Pulmonary artery endothelial cell (primary cell): ENCODE results near the gene SLU7. TPM values are rescaled to one million over a fixed set of nuclear protein-coding genes. Genes with fewer than 3 reads are reported as not detected.

Source experiments
- DNase-seq: peaks from one replicate; pipeline ENCODE4 v3.0.0-alpha.2; 2011; ENCODE audit warnings: low read depth, low spot score
- total RNA-seq: library from RNA; depleted of rRNA; stranded (reverse); fragments of >200 nt; gene quantifications from 2 replicates; pipeline ENCODE4 v1.2.3, GENCODE V29; 2014

SLU7 gene
- total RNA-seq, 1 donor from 2014 or later, result 46.8 TPM

DNA sequence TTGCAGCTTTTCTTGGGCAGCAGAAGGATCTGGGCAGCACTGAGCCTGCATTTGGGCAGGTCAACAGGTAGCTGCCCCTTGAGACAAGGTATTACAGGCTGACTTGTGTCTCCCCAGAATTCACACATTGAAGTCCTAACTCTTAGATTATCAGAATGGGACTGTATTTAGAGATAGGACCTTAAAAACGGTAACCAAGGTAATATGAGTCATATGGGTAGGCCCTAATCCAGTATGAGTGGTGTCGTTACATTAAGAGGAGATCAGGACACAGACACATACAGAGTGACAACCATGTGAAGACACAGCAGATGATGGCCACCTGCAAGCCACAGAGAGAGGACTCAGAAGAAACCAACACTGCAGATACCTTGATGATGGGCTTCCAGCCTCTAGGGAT lies 51.6 kb downstream of the SLU7 start:
- no peak for DNase-seq

DNA sequence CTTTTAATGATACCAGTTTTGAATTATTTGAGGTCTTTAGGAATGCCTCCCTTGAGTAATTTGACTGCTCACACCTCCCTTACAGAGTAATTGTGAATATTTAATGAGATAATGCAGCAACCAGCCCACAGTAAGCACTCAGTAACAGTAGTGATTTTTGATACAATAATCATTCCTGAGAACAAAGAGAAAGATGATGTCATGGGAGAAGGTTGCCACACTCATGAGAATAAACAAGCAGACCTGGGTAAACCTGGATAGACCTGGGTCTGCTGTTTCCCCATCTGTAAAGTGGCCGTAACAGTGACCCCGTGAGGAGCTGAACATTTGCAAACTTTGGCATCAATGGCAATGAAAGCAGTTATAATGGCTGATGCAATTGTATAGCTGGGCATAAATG lies 52.7 kb downstream of the SLU7 start:
- DNase-seq, result no peak

DNA sequence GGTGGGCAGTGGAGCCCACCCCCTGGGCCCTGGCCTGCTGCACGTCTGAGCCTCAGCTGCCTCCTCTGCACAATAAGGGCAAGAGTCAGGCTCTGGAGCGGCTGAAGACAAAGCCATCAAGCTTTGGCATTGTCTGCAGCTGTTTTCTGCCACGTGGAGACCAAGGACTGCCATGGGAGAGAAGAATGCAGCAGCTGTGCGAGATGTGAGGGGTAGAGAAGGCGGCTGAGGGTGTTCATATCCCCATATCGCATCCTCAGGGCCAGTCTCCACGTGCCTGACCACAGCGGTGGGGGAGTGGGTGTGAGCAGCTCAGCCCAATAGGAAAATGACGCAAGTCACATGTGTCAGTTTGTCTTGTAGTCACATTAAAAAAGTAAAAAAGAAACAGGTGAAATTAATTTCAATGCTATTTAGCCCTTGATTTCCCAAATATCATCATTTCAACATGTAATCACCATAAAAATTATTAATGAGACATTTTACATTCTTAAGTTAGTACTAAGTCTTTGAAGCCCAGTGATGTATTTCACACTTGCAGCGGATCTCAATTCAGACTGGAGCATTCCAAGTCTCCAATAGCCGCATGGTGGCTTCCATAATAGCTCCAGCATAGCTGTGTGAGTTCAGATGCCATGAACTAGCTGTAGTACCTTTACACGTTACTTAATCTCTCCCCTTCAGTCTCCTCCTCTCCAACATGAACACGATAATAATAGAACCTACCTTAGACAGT lies 55.1 kb downstream of the SLU7 start:
- DNase-seq, result no peak

DNA sequence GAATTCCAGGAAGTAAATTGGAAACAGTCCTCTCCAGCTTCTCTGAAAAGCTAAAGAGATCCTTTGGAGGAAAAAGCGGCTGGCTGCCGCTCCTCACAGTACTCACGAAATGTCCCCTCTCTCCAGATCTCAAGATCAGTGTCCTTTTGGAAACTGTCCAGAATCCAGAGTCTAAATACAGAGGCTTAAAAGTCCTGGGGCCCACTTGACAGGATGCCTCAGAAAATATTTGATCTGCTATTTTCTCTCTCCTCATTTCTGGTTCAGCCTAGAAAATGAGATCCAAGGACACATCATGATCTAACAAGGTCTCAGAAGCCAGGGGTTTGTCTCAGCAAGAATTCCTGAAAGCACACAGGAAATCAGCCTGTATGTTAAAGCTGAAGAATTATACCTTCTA lies 55.7 kb downstream of the SLU7 start:
- DNase-seq, result no peak

DNA sequence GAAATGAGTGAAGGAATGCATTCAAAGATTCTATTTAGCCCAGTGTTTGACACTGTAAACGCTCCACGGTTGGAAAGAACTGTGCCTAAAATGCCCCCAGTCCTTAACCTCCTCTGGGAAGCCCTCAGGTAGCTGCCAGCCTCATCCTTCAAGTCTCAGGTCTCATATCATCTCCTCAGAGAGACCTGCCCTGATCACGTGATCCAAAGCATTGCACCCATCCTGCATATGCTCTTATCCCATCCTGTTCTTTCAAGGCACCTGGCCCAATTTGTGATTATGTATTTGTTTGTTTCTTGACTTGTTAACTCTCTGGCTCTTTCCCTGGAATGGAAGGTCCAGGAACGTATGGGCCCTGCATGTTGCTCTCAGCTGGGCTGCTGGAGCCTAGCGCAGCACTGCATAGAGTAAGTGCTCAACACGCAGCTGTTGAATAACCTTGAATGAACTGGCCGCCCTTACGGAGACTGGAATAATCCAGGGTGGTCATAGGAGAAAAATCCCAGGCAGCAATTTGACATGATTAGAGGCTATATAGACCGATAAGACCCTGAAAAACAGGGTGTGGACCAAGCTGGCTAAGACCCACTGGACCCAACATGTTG lies 57.2 kb downstream of the SLU7 start:
- no peak for DNase-seq

DNA sequence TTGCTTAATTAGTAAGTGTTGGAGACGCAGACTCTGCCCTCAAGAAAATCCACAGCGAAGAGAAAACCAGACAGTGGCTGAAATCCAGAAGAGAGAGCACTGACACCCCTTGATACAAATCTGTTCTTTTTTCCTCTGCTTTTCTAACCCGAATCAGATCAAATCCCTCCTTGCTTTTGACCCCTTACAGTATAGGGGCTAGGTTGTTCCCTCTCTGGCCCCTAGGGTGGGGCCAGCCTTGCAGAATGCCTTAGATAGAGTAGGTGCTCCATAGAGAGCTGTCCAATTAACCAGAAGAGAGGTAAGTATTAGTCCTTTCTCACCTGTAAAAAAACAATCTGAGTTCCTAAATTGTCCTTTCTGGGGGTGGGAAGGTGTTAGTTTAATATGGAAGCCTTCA lies 58.6 kb downstream of the SLU7 start:
- DNase-seq, result no peak

DNA sequence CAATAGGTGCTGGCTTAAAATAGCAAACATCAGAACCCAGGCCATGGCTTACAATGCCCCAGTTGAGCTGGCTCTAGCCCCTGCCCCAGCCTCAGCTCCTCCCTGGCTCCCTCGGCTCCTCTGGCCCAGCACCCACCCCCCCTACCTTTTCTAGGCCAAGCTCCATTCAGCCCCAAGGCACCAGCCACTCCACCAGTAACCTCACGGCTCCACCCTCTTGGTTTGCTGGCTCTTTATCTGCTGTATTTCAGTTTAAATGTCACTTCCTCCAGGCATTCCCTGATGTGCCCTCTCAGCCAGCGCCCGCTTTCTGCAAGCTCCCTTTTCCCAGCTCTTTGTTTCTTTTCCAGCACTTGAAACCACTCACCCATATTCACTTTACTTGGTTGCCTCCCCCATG lies 59.1 kb downstream of the SLU7 start:
- no peak for DNase-seq

DNA sequence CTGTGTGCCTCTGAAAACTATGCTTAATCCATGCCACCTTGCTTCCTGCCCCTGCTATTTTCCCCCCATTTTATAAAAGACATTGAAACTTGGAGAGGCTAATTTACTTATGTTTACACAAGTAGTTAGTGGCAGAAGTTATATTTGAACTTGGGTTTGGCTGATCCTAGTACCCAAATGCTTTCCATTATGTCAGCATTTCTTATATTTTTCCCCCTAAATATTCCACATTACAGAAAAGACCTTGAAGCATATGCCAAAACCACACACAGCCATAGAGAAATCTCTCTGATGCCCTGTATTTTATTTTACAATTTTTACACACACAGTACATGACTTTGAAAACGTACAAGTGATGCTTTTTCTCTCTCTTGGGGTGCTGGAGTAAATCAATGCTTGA lies 59.6 kb downstream of the SLU7 start:
- DNase-seq, result no peak

DNA sequence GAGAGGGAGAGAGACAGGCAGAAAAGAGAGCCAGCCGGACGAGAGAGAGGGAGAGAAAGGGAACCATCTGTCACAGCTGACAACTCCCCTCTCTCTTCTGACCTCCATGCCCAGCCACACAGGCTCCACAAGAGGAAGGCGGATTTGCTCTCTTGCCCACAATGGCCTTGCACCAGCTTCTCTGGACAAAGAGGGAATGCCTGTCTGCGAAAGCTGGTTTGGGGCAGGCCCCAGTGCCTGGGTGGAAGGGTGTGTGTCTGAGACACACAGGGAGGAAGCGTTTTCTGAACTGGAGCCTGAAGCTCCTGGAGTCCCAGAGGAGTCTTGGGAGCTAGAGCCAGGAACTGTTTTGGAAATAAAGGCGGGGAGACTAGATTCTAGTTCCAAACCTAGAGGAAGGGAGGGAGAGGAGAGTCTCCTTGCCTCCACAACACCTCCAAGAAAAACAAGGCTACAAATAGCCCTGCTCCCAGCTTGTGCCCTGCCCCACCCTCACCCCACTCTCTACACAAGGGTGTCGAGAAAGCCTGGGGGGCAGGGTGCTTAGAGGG lies 60.9 kb downstream of the SLU7 start:
- DNase-seq, result no peak

DNA sequence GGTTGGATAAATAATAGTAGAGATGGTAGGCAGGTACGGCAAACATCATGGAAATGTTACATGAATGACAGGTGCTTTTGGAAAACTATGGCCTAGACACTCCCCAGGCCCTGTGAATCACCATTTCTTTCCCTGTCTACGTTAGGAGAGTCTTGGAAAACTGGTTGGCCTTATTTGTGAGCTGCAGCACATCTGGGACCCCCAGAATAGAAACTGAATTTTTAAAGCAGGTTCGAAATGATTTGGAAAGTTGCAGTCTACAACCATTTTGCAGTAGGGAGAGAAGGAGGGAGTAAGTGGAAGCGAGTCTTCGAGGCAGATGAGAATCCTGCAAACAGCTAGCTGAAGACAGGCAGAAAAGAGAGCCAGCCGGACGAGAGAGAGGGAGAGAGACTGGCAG lies 61.5 kb downstream of the SLU7 start:
- no peak for DNase-seq

DNA sequence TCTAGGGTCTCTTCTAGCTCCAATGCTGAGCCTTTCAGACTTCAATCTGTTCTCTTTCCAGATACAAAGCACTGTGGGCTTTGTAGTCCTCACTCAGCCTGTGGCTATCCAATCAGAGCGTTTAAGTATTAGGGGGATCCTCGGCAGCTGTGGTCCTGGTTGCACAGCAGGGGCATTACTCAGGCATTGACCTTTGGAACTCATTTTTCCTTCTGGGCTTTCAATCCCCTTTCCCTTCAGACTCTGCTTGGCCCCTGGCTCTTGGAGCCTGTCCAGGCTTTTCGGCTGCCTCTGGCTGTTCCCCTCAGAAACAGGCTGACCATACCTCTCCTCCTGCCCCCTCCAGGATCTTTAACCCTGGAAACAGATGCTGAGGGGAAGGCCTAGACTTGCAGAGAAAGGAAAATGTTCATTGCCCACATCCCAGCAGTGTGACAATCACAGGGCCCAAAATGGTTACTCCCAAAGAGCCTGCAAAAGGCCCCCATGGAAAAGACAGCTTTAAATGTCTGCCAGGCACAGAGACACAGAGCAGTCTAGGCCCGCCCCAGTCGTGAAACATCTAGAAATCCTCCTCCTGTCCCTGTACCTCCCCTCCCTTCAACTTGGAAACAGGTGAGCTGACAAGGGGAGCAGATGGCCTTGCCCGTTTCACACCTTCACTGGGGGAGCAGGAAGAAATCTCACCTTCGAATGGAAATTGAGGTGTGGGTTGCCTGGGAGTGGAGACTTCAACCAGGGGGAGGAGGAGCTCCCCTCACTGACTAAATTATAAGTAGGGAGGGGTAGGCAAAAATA lies 62.1 kb downstream of the SLU7 start:
- no peak for DNase-seq

DNA sequence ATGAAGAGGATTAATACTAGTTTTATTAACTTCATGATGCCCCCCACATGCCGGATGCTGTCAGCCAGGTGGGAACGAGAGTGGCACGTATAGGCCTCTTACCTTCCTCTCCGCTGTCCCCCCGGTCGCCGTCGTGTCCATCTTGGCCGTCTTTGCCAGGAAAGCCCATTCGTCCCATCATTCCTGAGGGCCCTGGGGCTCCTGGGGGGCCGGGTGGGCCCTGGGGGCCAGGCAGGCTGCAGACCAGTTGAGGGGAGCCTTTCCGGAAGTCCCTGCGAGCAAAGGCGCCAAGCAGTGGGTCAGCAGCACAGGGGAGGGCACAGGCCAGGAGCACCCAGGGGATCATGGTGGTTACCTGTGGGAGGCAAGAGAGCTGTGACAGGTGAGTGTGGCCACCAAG lies 64.2 kb downstream of the SLU7 start:
- no peak for DNase-seq

DNA sequence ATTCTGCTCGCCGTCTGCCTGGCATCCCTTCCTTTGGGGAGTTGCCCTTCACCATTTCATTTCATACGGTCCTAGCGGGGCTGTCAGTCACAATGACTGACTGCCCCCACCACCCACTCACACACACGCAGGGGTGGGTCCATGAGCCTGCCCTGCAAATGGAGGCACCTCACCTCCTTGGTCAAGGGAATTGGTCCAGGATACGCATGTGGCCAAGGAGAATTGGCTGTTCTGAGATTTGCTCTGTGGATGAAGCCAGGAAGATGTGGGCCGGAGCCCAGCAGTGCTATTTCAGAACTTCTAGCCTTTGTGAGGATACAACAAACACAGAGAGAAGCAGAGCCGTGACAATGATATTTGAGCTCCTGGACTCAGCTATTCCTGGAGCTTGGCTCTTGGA lies 65.5 kb downstream of the SLU7 start:
- no peak for DNase-seq

DNA sequence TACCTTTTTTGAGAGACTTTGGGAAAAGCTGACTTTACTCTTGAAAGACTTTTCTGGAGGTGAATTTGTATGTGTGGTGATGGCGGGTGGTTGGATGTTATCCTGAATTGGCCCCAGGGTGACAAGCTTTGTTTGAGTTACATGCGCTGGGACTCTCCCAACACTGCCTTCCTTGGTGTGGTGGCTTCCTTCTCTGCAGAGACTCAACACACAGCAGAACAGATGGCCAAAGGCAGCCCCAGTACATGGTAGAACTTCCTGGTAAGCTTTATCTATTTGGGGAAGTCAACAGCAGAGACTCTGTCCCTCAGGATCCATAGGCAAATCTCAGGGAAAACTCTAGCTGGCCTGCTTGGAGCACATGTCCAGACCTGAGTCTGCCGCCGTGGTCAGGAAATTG lies 66.6 kb downstream of the SLU7 start:
- no peak for DNase-seq

Other genes with a start within 250 kb of the SLU7 start
- gene FABP6, start 189.6 kb downstream of the SLU7 start, total RNA-seq, result not detected in 2 replicates
- 2.7 and 3.2 TPM in 2 replicates for gene CCNJL, start 106.5 kb downstream of the SLU7 start, total RNA-seq
- 0.07 and 0.11 TPM in 2 replicates for gene C1QTNF2, start 48.5 kb downstream of the SLU7 start, total RNA-seq
- gene FAM200C, start 19.0 kb downstream of the SLU7 start, total RNA-seq, result 1.9 and 3.8 TPM in 2 replicates
- 88.6 and 175 TPM in 2 replicates for gene PTTG1, start 2.8 kb upstream of the SLU7 start, total RNA-seq